ENCODE results near the gene ZNF30.
A peak's percentile ranks its signal among the peaks of the same experiment; 100 is the strongest.
"Not testable (repeated sequence)": the region's sequence is repeated elsewhere in the genome, so short reads cannot be mapped to it uniquely, and the experiment has no call there.

ZNF30 gene

DNA sequence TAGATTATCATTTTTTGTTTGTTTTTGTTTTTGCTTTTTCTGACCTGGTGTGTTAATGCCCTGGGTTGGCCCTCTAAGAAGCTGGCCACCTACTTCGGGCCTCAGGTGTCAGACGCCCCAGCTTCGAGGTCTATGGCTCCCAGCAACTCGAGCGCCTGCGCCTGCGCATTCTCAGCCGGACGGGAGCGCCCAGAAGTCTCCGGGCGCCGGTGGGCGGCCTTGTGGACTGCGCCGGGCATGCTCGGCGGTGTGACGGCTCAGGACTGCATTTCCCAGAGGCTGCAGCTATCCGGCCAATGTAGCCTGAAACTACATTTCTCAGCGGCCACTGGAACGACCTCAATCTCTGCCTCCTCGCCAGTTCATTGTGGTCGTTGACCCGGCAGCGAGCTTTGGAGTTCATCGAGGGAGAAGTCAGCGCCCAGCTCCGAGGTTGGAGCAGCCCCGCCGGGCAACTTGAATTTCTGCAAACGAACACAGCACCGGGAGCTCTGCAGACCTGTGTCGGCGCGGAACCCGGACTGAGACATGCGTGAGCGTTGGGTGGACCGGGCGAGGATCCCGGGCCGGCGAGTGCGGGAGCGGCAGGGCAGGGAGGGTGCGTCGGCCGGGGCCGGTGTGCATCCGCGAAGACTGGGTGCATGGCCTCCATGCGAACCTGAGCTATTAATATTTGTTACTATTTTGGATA is at the start of gene ZNF30:
Gene ZNF30 (plus strand): TSS at position 219 of the 691 bp plus-strand sequence. CDS start 3,045 bp downstream, outside the sequence.
- DNase-seq, result peak; percentile 83

DNA sequence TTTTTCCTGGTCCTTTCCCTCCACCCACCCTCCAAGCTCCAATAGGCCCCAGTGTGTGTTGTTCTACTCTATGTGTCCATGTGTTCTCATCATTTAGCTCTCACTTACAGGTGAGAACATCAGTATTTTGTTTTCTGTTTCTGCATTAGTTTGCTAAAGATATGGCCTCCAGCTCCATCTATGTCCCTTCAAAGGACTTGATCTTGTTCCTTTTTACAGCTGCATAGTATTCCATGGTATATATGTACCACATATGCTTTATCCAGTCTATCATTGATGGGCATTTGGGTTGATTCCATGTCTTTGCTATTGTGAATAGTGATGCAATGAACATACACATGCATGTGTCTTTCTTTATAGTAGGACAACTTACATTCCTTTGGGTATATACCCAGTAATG is 47.1 kb upstream of the ZNF30 start:
- no peak for DNase-seq

DNA sequence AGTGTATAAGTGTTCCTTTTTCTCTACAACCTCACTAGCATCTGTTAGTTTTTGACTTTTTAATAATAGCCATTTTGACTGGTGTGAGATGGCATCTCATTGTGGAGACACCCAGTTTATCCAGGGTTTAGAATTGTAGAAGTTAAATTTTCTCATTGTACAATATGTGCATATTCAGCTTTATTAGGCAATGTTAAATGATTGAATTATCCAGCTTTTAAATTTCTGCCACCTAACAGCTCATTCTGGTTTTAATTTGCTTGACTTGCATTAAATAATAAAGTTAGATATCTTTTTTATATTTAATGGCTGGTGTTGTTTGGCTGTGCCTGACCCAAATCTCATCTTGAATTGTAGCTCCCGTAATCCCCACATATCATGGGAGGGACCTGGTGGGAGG is 46.7 kb upstream of the ZNF30 start:
- no peak for DNase-seq

DNA sequence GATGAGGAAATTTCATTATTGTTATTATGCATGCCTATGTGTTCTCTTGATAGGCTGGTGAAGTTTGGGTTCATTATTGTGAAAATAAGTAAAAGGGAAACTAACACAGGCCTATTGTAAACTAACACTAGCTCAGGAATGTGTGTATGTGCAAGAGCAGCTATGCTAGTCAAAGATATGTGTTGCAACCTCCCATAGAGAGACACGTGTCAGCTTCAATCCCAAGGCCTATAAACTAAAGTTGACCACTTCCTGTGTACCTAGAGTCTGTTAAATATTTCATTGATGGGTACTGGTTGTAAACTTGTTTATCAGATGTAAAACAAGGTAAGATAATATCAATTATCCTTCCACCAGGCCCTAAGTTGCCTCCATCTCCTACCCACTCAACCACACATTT is 44.7 kb upstream of the ZNF30 start:
- DNase-seq, result no peak

GRCh38 chr19:34888091-34888490 is 38.6 kb upstream of the ZNF30 start:
- no peak for DNase-seq

- DNase-seq, result no peak
These were observed 26.5 kb upstream of the ZNF30 start for GRCh38 chr19:34900245-34900644.

- DNase-seq, result no peak
These were observed 21.8 kb upstream of the ZNF30 start for GRCh38 chr19:34904664-34905527.

DNA sequence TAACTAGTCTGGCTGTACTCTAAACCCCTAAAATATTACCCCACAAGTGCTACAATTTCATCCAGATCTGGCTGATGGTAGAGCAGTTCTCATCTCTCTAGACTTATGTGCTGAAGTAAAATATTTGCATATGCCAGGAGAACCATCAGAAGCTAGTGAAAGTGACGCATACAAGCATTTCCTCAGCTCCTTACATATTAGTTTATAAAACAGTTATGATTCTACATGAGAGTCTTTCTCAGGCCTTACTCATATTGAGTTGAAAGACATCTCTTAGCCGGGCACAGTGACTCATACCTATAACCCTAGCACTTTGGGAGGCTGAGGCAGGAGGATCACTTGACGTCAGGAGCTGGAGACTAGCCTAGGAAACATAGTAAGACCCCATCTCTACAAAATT is 15.9 kb upstream of the ZNF30 start:
- DNase-seq, result no peak

- DNase-seq, result not testable (repeated sequence)
These were observed 9.6 kb upstream of the ZNF30 start for GRCh38 chr19:34917144-34917543.

DNA sequence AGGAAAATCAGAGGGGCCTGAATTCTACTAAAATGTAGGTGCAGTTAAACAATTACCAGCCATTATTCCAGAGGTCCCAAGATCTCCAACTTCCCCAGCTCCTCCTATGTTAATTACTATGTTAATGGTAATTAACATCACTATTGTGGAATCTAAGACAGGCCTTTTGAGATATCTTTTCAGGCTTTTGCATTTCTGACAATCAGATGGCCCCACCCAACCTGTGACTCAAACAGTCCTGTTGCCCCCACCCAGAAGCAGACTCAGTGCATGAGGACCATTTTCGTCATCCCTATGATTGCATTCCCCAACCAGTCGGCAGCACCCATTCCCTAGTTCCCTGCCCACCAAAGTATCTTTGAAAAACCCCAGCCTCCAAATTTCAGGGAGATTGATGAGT is 8.5 kb upstream of the ZNF30 start:
- DNase-seq, result no peak

DNA sequence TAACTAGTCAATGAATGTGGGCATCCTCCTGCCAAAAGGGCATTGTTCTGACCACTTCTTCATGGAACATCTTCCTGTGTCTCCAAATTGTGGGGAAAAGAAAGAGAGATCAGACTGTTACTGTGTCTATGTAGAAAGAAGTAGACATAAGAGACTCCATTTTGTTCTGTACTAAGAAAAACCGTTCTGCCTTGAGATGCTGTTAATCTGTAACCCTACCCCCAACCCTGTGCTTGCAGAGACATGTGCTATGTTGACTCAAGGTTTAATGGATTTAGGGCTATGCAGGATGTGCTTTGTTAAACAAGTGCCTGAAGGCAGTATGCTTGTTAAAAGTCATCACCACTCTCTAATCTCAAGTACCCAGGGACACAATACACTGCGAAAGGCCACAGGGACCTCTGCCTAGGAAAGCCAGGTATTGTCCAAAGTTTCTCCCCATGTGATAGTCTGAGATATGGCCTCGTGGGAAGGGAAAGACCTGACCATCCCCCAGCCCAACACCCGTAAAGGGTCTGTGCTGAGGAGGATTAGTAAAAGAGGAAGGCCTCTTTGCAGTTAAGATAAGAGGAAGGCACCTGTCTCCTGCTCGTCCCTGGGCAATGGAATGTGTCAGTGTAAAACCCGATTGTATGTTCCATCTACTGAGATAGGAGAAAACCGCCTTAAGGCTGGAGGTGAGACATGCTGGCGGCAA is 6.5 kb upstream of the ZNF30 start:
- DNase-seq, result not testable (repeated sequence)

- no peak for DNase-seq
These were observed 1.3 kb upstream of the ZNF30 start for GRCh38 chr19:34925278-34925855.

DNA sequence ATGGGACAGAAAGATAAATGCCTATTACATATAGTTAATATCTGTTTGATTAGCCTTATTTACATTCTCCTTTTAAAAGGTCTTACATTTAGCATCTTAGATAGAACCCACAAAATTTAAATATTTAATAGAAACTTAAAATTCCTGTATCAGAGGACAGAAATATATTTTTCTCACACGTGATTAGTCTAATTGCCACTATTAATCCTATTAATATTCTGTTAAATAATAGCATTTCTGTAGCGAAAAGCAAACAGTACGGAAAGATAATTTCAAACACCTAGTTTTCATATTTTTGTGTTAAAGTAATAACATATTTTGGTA is 380 bp upstream of the ZNF30 start:
- no peak for DNase-seq

DNA sequence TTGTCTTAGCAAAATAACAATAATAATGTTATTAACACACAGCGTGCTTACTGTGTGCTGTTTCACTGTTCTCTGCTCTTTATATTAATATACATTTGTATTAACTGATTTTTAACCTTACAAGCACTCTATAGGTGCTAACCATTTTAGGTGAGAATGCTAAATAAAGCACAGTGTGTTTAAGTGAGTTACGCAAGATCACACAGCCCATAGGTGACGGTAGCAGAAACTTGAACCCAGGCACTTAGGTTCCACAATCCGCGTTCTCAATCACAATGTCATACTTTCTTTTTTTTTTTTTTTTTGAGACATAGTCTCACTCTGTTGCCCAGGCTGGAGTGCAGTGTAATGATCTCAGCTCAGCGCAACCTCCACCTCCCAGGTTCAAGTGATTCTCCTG is 5.8 kb downstream of the ZNF30 start:
- DNase-seq, result no peak

DNA sequence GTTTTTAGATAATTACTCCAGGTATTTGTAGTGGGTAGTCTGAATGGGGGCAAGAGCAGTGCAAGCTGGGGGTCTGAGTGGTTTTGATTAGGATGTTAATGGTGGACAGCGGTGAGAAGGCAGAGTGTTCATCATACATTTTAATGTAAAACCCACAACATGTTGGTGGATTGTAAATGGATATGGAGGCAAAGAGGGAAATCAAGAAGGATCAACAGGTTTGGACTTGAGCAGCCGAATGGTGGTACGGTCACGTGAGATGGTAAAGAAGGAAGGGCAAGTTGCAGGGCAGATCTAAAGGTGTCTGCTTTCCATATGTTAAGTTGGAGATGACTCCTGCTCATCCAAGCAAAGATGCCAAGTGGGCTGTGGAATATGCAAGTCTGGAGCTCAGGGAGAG is 9.5 kb downstream of the ZNF30 start:
- DNase-seq, result no peak

GRCh38 chr19:34938886-34939285 is 12.2 kb downstream of the ZNF30 start:
- DNase-seq, result no peak

DNA sequence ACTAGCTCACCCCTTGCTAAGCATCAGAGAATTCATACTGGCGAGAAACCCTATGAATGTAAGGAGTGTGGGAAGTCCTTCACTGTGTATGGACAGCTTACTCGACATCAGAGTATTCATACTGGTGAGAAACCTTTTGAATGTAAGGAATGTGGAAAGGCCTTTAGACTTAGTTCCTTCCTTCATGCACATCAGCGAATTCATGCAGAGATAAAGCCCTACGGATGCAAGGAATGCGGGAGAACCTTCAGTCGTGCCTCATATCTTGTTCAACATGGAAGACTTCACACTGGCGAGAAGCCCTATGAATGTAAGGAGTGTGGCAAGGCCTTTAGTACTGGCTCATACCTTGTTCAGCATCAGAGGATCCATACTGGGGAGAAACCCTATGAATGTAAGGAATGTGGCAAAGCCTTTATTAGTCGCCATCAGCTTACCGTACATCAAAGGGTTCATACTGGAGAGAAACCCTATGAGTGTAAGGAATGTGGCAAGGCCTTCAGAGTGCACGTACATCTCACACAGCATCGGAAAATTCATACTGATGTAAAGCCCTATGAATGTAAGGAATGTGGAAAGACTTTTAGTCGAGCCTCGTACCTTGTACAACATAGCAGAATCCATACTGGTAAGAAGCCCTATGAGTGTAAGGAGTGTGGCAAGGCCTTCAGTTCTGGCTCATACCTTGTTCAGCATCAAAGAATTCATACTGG is 17.3 kb downstream of the ZNF30 start:
- no peak for DNase-seq

DNA sequence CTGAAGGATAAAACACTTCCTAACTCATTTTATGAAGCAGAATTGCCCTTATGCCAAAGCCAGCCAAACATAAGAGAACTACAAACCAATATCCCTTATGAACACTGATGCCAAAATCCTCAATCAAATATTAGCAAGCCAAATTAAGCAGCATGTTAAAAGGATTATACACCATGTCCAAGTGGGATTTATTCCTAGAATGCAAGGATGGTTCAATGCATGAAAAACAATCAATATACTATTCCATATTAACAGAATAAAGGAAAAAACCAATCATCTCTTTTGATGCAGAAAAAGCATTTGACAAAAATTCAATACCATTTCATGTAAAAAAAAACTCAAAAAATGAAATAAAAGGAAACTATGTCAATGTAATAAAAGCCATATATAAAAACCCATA is 26.4 kb downstream of the ZNF30 start:
- no peak for DNase-seq

GRCh38 chr19:34957830-34958751 is 31.4 kb downstream of the ZNF30 start:
- no peak for DNase-seq

DNA sequence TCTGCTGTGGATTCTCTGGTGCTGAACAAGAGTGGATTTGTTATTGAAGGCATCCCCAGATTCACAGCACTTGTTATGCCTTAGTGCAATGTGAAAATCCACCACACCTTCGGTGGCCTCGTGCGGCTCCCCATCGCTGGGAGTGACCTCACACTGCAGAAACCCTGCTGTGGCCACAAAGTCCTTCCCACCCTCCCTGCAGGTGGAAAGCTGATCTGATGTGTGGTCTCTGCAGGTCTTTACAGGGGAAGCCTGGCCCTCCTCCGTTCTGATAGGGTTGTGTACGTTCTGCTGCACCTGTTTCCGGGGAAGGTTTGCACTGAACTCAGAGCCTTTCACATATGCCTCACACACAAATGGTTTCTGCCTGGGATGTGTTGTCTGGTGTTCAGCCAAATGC is 32.3 kb downstream of the ZNF30 start:
- no peak for DNase-seq

DNA sequence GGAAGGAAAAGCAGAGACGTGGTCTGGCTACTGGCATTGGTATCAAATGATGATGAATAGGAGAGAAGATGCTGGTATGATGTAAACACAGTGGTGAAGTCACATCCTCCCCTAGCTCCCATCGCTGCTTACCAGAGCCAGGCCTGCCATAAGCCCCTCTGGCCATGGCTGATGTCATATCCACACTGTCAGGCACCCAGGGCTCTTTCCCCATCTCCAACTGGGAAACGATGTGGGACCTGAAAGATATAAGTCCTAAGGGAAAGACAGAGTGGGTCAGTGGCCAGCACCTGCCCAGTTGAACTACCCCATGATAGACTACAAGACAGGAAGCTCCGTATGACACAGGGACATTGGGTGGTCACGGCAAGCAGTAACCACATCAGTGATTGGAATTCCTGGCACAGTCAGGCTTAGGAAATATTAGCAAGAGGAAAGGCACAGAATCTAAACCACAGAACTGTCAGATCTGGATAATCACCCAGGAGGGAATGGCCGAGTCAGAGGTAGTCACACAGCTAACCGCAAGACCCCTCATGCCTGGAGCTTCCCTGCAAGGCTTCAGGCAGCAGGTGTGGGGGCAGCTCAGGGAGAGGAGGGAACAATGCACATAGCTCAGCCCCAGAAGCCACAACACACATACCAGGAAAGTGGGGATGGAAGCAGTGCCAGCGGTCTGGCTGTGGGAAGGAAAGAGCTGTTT is 33.6 kb downstream of the ZNF30 start:
- no peak for DNase-seq
